ENCODE results near the gene WDR1.

Gene WDR1

DNA sequence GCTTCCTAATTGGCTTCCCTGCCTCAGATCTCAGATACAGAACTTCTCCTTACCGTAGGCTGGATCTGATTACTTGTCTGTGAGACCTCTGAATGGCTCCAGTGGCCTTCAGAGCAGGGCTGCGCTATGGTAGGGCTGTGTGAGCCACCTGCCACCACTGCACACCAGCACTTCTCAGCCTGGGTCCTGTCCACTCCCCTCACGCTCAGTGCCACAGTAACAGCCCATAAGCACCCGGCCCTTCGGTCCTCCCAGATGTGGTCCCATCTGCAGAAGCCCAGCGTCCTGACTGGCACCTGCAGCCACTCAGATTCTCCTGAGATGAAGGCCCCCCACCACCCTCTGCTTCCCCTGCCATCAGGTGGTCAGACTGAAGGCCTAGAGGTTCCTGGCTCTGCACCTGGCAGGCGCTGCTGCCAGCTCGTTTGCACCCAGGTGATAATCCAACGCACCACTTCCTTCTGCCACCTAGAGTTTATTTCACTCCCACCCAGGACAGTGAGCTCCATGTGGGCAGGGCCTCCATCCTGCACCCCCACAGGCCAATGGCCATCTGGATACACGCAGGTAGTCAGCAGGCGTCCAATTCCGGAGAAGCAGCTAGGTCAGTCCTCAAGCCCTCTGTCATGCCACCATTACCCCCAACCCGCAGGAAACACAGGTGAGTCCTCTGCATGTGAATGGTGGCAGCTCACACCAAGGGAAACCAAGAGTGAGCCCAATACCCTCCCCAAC lies 5.4 kb downstream of the WDR1 start:
- H3K9me3 ChIP-seq (ENCODE audit: insufficient read depth, low read length) = no peaks in the 10 kb centered on the region
- no peak overlapping the region for H2AFZ ChIP-seq (ENCODE audit: low read depth, low read length)
- H3K27me3 ChIP-seq (ENCODE audit: low read depth, low read length) = no peaks in the 10 kb centered on the region
- peaks cover 85% of the 10 kb centered on the region for H4K20me1 ChIP-seq (ENCODE audit: insufficient read depth, low read length)
- no peak overlapping the region for H3K9ac ChIP-seq (ENCODE audit: low read length)
- no peak overlapping the region for H3K4me2 ChIP-seq (ENCODE audit: low read length)
- no peak overlapping the region for H3K27ac ChIP-seq (ENCODE audit: low read length)
- no peak overlapping the region for H3K4me3 ChIP-seq (ENCODE audit: low read length)
- H3K79me2 ChIP-seq (ENCODE audit: low read length) = peaks cover 100% of the 10 kb centered on the region
- TF ChIP-seq, protein P1, sequence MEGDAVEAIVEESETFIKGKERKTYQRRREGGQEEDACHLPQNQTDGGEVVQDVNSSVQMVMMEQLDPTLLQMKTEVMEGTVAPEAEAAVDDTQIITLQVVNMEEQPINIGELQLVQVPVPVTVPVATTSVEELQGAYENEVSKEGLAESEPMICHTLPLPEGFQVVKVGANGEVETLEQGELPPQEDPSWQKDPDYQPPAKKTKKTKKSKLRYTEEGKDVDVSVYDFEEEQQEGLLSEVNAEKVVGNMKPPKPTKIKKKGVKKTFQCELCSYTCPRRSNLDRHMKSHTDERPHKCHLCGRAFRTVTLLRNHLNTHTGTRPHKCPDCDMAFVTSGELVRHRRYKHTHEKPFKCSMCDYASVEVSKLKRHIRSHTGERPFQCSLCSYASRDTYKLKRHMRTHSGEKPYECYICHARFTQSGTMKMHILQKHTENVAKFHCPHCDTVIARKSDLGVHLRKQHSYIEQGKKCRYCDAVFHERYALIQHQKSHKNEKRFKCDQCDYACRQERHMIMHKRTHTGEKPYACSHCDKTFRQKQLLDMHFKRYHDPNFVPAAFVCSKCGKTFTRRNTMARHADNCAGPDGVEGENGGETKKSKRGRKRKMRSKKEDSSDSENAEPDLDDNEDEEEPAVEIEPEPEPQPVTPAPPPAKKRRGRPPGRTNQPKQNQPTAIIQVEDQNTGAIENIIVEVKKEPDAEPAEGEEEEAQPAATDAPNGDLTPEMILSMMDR (IDR thresholded peaks at IDR 0.05; ENCODE audit: low read depth, low read length) = no peak
- no peak for TF ChIP-seq EZH2phosphoT487 (IDR thresholded peaks at IDR 0.05; ENCODE audit: low read depth)
- H3K36me3 ChIP-seq (replicated peaks; ENCODE audit: low read depth, low read length) = peaks cover 84% of the 10 kb centered on the region
- peaks cover 10% of the 10 kb centered on the region for H3K4me1 ChIP-seq (ENCODE audit: low read length)

DNA sequence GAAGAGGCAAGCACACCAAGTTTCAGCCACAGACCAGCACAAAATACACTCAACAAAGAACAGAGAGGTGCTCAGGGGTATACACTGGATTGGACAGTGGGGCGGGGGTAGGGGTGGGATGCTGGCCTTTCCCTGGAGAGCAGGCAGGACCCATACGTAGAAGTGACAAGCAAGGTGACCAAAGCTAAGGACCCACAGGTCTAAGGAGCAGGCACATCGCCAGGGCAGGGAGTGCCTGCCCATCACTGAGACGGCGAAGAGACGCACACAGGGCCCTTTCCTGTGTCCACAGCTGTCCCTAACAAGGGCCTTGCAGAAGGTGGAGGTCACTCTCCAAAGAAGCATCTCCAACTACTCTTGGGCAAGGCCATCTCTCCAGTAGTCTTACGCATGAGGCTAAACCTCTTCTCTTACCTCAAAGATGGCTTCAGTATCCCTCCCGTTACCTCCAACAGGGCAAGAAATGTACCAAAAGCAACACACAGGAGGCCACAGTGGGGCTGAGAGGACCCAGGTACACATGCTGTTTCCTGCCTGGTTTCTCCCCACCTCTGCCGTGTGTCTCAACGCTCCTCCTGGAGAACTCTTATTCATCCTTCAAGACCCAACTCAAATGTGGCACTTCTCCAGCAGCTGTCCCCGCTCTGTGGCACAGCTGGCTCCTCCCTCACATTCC lies 6.5 kb downstream of the WDR1 start:
- Histone ChIP-seq H3K4me2 (ENCODE audit: low read length) (no peak overlapping the region), H3K9me3 (ENCODE audit: insufficient read depth, low read length) (no peaks in the 10 kb centered on the region), H2AFZ (ENCODE audit: low read depth, low read length) (no peak overlapping the region), H3K79me2 (ENCODE audit: low read length) (peaks cover 100% of the 10 kb centered on the region), H3K36me3 (replicated peaks; ENCODE audit: low read depth, low read length) (peaks cover 85% of the 10 kb centered on the region), H3K4me3 (ENCODE audit: low read length) (no peak overlapping the region), H3K4me1 (ENCODE audit: low read length) (peaks cover 4% of the 10 kb centered on the region), H3K9ac (ENCODE audit: low read length) (no peak overlapping the region), H3K27me3 (ENCODE audit: low read depth, low read length) (no peaks in the 10 kb centered on the region), H4K20me1 (ENCODE audit: insufficient read depth, low read length) (peaks cover 90% of the 10 kb centered on the region), H3K27ac (ENCODE audit: low read length) (no peak overlapping the region)
- TF ChIP-seq, protein P1 (IDR thresholded peaks at IDR 0.05; ENCODE audit: low read depth, low read length) = no peak
- no peak for TF ChIP-seq EZH2phosphoT487 (IDR thresholded peaks at IDR 0.05; ENCODE audit: low read depth)

DNA sequence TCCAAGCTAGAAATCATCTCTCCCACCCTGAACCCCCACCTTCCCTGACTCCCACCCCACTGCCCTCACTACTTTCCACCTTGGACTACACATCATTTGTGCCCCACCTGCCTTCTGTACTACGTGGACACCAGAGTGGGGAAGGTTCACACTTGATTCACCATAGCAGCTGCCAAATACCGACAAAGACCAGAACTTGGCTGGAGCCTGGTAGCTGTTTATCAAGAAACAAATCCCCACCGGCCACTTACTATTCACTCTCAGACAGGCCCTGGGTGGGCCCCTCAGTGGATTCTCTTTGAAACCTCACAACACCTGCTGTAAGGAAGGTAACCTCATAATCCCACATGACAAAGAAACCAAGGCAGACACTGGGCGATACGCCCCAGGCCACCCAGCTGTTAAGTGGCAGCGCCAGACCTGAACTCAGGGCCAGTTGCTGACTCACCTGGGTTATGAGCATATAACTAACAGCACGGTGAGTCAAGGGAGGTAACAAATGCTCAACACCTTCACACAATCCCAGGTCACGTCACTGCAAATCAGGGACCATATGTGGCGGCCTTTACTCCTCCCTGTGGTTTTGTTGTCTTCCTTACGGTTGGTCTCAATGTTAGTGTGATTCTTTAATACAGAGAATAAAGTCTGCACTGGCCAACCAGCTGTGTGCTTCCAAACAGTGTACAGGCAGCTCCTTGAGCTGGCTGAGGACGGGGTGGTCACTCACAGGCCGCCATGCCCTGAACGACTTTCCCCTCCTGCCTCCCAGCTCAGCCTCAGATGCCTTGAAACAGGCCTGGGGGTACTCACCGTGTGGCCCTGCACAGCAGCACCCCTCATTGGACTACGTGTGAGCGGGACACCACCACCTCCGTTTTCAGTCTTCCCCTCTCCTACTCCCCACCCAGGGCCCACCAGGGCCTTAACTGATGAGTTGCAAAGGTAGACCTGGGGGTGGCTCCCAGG lies 7.5 kb downstream of the WDR1 start:
- no peak for TF ChIP-seq EZH2phosphoT487 (IDR thresholded peaks at IDR 0.05; ENCODE audit: low read depth)
- TF ChIP-seq, protein P1 (IDR thresholded peaks at IDR 0.05; ENCODE audit: low read depth, low read length) = no peak
- Histone ChIP-seq H3K79me2 (ENCODE audit: low read length) (peaks cover 100% of the 10 kb centered on the region), H3K27me3 (ENCODE audit: low read depth, low read length) (no peaks in the 10 kb centered on the region), H3K9ac (ENCODE audit: low read length) (no peak overlapping the region), H4K20me1 (ENCODE audit: insufficient read depth, low read length) (peaks cover 90% of the 10 kb centered on the region), H3K9me3 (ENCODE audit: insufficient read depth, low read length) (no peaks in the 10 kb centered on the region), H3K4me1 (ENCODE audit: low read length) (no peaks in the 10 kb centered on the region), H2AFZ (ENCODE audit: low read depth, low read length) (no peak overlapping the region), H3K4me3 (ENCODE audit: low read length) (no peak overlapping the region), H3K27ac (ENCODE audit: low read length) (no peak overlapping the region), H3K36me3 (replicated peaks; ENCODE audit: low read depth, low read length) (peaks cover 74% of the 10 kb centered on the region), H3K4me2 (ENCODE audit: low read length) (no peak overlapping the region)
